Naive thymus-derived CD8-positive, alpha-beta T cell (primary cell): ENCODE data around the gene DNAAF1. TPM values are rescaled to one million over a fixed set of nuclear protein-coding genes. Genes with fewer than 3 reads are reported as not detected.
A peak's percentile ranks its signal among the peaks of the same experiment; 100 is the strongest.
"Not testable (repeated sequence)": the region's sequence is repeated elsewhere in the genome, so short reads cannot be mapped to it uniquely, and the experiment has no call there.

Experiments
- ATAC-seq, 2 donors: fragments of 150-1000 bp; cut with Tn5 transposase in 1 of 2; sonication (Bioruptor Pico), chemical (Tn5 transposase) in 1 of 2; 1 replicate in 1 of 2; 2 replicates in 1 of 2; pipeline ENCODE4 v1.10.0; 2021; ENCODE audit warnings: mild to moderate bottlenecking in 2 of 2, moderate library complexity in 2 of 2
- POLR2A ChIA-PET: fragments of 350-600 bp; sonication (Branson Sonifier 250); formaldehyde crosslinking; loops from one replicate; lab custom pipeline; 2021; ENCODE audit warnings: antibody characterized with exemption; lab: Charles Lee
- DNase-seq, 10 donors: peaks; one replicate each; pipeline versions ENCODE4 v3.0.0 to v3.0.0-alpha.2; 2020 to 2022
- H3K27ac Mint-ChIP-seq, 10 donors: one replicate each; pipeline ENCODE4 v1.8.0; 2020 to 2022; ENCODE audit warnings: mild to moderate bottlenecking in 10 of 10, mixed read lengths in 10 of 10, moderate library complexity in 4 of 10, inconsistent platforms in 1 of 10
- H3K27me3 Mint-ChIP-seq, 5 donors: one replicate each; pipeline ENCODE4 v1.8.0; 2021 to 2022; ENCODE audit warnings: mixed read lengths in 5 of 5
- H3K36me3 Mint-ChIP-seq, 3 donors: one replicate each; pipeline ENCODE4 v1.8.0; 2020 to 2022; ENCODE audit warnings: mixed read lengths in 3 of 3, mild to moderate bottlenecking in 2 of 3, inconsistent platforms in 1 of 3
- H3K4me1 Mint-ChIP-seq, 4 donors: one replicate each; pipeline ENCODE4 v1.8.0; 2021 to 2022; ENCODE audit warnings: mixed read lengths in 4 of 4
- H3K4me3 Mint-ChIP-seq, 10 donors: one replicate each; pipeline ENCODE4 v1.8.0; 2020 to 2022; ENCODE audit warnings: mild to moderate bottlenecking in 10 of 10, mixed read lengths in 10 of 10, moderate library complexity in 6 of 10, inconsistent platforms in 1 of 10
- H3K9me3 Mint-ChIP-seq, 9 donors: one replicate each; pipeline ENCODE4 v1.8.0; 2020 to 2022; ENCODE audit warnings: mixed read lengths in 9 of 9, mild to moderate bottlenecking in 3 of 9, inconsistent platforms in 1 of 9, moderate library complexity in 1 of 9
- polyA plus RNA-seq, 3 donors: library from polyadenylated mRNA; unstranded; fragments of 300-500 nt; fragmentation: Illumina TruSeq; gene quantifications; one replicate each; pipeline ENCODE4 v1.2.3, GENCODE V29; 2021
- total RNA-seq, 8 experiments: library from RNA in 2 of 8; stranded (reverse) in 2 of 8; gene quantifications; one replicate each; pipeline ENCODE4 v1.2.3 and lab custom pipeline; 2021 to 2026

Gene DNAAF1
- total and polyA plus RNA-seq, 5 experiments from 2014 or later: 0.08 to 0.98 (median 0.19) TPM; not detected in 1

DNA sequence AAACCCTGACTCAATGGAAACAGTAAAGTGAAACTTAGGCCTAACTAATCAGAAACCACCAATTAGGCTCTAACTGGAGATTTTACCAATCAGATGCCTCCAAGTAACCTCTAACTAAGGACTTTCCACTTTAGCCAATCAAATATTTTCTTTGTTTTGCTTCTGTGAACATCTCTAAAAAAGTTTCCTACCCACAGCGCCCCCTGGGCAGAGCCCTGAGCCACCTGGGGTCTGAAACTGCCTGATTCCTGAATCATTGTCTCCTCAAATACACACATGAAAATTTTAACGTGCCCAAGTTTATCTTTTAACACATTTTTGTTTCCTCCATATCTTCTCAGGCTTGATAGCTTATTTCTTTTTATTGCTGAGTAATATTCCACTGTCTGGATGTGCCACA lies 64.9 kb downstream of the DNAAF1 start:
- ATAC-seq (no peak), DNase-seq (no peak)
- POLR2A ChIA-PET: no interaction called here
- Mint-ChIP-seq H3K27me3 (no peaks in the 10 kb centered on the region), H3K9me3 (no peaks in the 10 kb centered on the region), H3K4me1 (no peaks in the 10 kb centered on the region), H3K4me3 (no peak overlapping the region), H3K36me3 (no peaks in the 10 kb centered on the region), H3K27ac (no peak overlapping the region)

DNA sequence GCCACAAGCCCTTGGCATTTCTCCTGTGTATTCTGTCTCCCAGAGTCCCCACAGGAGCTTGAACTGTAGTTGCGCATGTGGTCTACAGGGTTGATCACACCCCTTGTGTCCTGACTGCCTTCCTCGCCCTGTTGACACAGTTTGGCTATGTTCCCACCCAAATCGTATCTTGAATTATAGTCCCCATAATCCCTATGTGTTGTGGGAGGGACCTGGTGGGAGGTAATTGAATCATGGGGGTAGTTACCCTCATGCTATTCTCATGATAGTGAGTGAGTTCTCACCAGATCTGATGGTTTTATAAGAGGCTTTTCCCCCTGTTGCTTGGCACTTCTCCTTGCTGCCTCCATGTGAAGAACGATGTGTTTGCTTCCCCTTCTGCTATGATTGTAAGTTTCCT lies 67.0 kb downstream of the DNAAF1 start:
- H3K27ac Mint-ChIP-seq: no peak overlapping the region
- no peaks in the 10 kb centered on the region for H3K9me3 Mint-ChIP-seq
- H3K4me1 Mint-ChIP-seq: no peaks in the 10 kb centered on the region
- H3K4me3 Mint-ChIP-seq: no peak overlapping the region
- POLR2A ChIA-PET: no interaction called here
- DNase-seq (no peak), ATAC-seq (no peak)
- no peaks in the 10 kb centered on the region for H3K36me3 Mint-ChIP-seq
- peaks cover 0 to 4% (median 0%) of the 10 kb centered on the region in 5 donors for H3K27me3 Mint-ChIP-seq

- DNase-seq (no peak), ATAC-seq (no peak)
- no peaks in the 10 kb centered on the region for H3K4me1 Mint-ChIP-seq
- peaks cover 0 to 6% (median 0%) of the 10 kb centered on the region in 5 donors for H3K27me3 Mint-ChIP-seq
- no peak overlapping the region for H3K27ac Mint-ChIP-seq
- POLR2A ChIA-PET: no interaction called here
- no peak overlapping the region for H3K4me3 Mint-ChIP-seq
- H3K36me3 Mint-ChIP-seq: no peaks in the 10 kb centered on the region
- no peaks in the 10 kb centered on the region for H3K9me3 Mint-ChIP-seq
Measured at GRCh38 chr16:84212631-84213030, 67.5 kb downstream of the DNAAF1 start.

GRCh38 chr16:84214451-84215066 lies 69.5 kb downstream of the DNAAF1 start:
- no peaks in the 10 kb centered on the region for H3K36me3 Mint-ChIP-seq
- DNase-seq: no peak
- H3K27ac Mint-ChIP-seq: no peak overlapping the region
- no peak for ATAC-seq
- POLR2A ChIA-PET: no interaction called here
- no peaks in the 10 kb centered on the region for H3K4me1 Mint-ChIP-seq
- H3K27me3 Mint-ChIP-seq: peaks cover 0 to 9% (median 0%) of the 10 kb centered on the region in 5 donors
- H3K9me3 Mint-ChIP-seq: no peaks in the 10 kb centered on the region
- no peak overlapping the region for H3K4me3 Mint-ChIP-seq

GRCh38 chr16:84215531-84215930 lies 70.4 kb downstream of the DNAAF1 start:
- H3K4me3 Mint-ChIP-seq: no peak overlapping the region
- ATAC-seq: no peak

DNA sequence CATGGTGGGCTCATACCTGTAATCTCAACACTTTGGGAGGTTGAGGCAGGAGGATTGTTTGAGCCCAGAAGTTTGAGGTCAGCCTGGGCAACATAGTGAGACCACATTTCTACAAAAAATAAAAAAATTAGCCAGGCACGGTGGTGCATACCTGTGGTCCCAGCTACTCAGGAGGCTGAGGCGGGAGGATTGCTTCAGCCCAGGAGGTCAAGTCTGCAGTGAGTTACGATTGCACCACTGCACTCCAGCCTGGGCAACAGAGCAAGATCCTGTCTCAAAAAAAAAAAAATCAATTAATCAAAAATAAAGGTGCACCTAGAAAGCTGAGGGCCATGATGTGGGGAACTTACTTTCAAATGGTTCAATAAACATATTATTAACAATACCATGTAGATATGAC lies 71.0 kb downstream of the DNAAF1 start:
- H3K4me3 Mint-ChIP-seq, H3K9me3 Mint-ChIP-seq, H3K36me3 Mint-ChIP-seq, H3K27me3 Mint-ChIP-seq, H3K27ac Mint-ChIP-seq, POLR2A ChIA-PET, H3K4me1 Mint-ChIP-seq, DNase-seq, ATAC-seq: not testable (repeated sequence)

More at GRCh38 chr16:84215531-84215930, 70.4 kb downstream of the DNAAF1 start:
- Mint-ChIP-seq H3K27me3 (peaks cover 0 to 9% (median 0%) of the 10 kb centered on the region in 5 donors), H3K9me3 (no peaks in the 10 kb centered on the region), H3K27ac (peak overlapping the region in 1 of 10 donors; percentile 41), H3K4me1 (no peaks in the 10 kb centered on the region), H3K36me3 (no peaks in the 10 kb centered on the region)
- no peak for DNase-seq
- POLR2A ChIA-PET: no interaction called here

DNA sequence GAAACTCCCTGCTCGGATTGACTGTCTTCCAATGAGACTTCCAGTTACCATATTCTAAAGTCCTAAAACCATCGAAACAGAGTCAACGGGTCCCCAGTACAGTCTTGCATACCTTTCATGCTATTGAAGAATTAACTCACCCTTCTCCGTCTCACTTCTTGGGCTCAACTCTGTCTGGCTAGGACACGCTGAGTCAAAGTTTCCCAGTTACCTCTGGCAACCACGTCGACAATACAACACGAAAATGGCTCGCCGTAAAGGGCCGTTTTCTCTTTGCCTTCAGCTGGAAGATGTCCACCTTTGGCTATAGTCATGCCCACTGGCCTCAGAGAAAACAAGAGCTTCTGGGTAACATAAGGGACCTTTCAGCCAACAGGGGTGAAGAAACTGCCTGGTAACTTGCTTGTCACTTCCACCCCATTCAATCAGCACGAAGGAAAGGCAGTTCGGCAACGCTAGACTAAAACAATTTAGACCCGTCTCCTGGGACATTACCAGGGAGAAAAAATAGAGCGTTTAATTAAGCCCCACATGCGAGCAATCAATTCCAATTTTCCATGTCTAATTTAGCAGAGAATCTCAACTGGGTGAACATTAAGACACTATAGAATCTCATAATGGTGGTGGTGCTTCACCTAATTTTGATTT lies 73.2 kb downstream of the DNAAF1 start:
- no peak for ATAC-seq
- peaks cover 0 to 10% (median 3%) of the 10 kb centered on the region in 5 donors for H3K27me3 Mint-ChIP-seq

GRCh38 chr16:84218956-84219355 lies 73.8 kb downstream of the DNAAF1 start:
- POLR2A ChIA-PET: no interaction called here
- DNase-seq (no peak), ATAC-seq (no peak)
- Mint-ChIP-seq H3K9me3 (no peaks in the 10 kb centered on the region), H3K4me1 (no peaks in the 10 kb centered on the region), H3K27me3 (peaks cover 0 to 10% (median 3%) of the 10 kb centered on the region in 5 donors), H3K4me3 (no peak overlapping the region), H3K27ac (no peak overlapping the region), H3K36me3 (no peaks in the 10 kb centered on the region)

More for the DNA sequence above, 73.2 kb downstream of the DNAAF1 start:
- H3K9me3 Mint-ChIP-seq: no peaks in the 10 kb centered on the region
- DNase-seq: no peak
- no peaks in the 10 kb centered on the region for H3K36me3 Mint-ChIP-seq
- POLR2A ChIA-PET: no interaction called here
- no peak overlapping the region for H3K27ac Mint-ChIP-seq
- H3K4me3 Mint-ChIP-seq: no peak overlapping the region
- no peaks in the 10 kb centered on the region for H3K4me1 Mint-ChIP-seq

- peaks cover 0 to 15% (median 4%) of the 10 kb centered on the region in 5 donors for H3K27me3 Mint-ChIP-seq
- DNase-seq: no peak
- no peak overlapping the region for H3K4me3 Mint-ChIP-seq
- H3K36me3 Mint-ChIP-seq: no peaks in the 10 kb centered on the region
- no peak overlapping the region for H3K27ac Mint-ChIP-seq
- H3K9me3 Mint-ChIP-seq: no peaks in the 10 kb centered on the region
- ATAC-seq: no peak
- POLR2A ChIA-PET: no interaction called here
- no peaks in the 10 kb centered on the region for H3K4me1 Mint-ChIP-seq
Measured at GRCh38 chr16:84220851-84221250, 75.7 kb downstream of the DNAAF1 start.

DNA sequence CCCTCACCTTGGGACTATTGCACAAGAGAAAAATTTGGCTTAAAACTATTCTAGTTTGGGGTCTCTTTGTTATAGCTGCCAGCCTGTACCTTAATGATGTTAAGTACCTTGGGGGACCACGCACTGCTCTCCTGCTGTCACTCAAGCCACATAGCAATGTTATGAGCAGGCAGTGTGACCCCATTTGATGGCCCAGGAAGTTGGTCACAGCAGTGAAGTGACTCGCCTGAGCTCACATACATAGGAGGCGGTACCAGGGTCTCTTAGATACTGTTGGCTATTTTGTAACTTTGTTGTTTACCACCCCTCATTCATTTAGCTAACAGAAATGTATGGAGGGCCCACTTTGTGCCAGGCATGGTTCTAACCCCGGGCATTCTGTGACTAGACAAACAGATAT lies 78.3 kb downstream of the DNAAF1 start:
- Mint-ChIP-seq H3K27me3 (peaks cover 6 to 23% (median 16%) of the 10 kb centered on the region in 5 donors), H3K4me3 (no peak overlapping the region), H3K4me1 (no peaks in the 10 kb centered on the region), H3K27ac (peak overlapping the region in 1 of 10 donors; percentile 27), H3K9me3 (no peaks in the 10 kb centered on the region), H3K36me3 (no peaks in the 10 kb centered on the region)
- ATAC-seq: no peak
- no peak for DNase-seq
- POLR2A ChIA-PET: no interaction called here

DNA sequence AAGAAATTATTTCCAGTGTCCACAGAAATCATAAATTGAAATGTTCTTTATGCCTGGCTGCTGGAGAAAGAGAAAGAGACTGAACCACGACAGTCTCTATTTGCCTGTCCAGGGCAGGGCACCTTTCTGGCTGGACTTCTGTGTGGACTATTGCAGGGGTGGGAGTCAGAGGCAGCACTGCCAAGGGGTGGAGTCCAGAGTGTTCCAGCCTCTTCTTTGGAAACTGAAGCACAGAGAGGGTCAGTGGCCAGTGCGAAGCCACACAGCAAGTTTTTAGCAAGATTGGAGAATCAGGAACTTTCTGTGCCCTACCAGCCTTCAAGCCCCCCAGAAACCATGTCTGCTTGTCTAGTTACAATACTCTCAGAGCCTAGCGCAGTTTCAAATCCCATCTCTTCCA lies 79.4 kb downstream of the DNAAF1 start:
- H3K4me1 Mint-ChIP-seq: no peaks in the 10 kb centered on the region
- no peaks in the 10 kb centered on the region for H3K9me3 Mint-ChIP-seq
- H3K27me3 Mint-ChIP-seq: peaks cover 6 to 23% (median 15%) of the 10 kb centered on the region in 5 donors
- no peaks in the 10 kb centered on the region for H3K36me3 Mint-ChIP-seq
- POLR2A ChIA-PET: no interaction called here
- no peak overlapping the region for H3K27ac Mint-ChIP-seq
- ATAC-seq: no peak
- DNase-seq: no peak
- no peak overlapping the region for H3K4me3 Mint-ChIP-seq

DNA sequence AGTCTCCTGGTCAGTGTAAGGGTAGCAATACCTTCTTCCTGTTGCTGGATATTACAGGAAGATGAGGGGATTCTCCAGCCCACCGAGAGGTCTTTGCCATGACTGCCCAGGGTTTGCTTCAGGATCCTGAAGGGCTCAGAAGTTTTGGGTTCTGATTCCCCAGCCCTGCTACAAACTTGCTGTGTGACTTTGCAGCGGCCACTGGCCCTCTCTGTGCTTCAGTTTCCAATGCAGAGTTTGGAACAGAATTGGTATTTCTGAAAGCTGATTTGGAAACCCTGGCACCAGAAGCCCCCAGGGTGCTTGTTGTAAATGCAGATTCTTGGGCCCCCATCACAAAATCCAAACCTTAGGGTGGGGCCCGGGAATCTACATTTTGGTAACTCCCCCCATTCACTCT lies 80.0 kb downstream of the DNAAF1 start:
- Mint-ChIP-seq H3K27me3 (peaks cover 6 to 23% (median 17%) of the 10 kb centered on the region in 5 donors), H3K9me3 (no peaks in the 10 kb centered on the region), H3K27ac (no peak overlapping the region), H3K4me1 (no peaks in the 10 kb centered on the region), H3K36me3 (no peaks in the 10 kb centered on the region), H3K4me3 (no peak overlapping the region)
- POLR2A ChIA-PET: no interaction called here
- ATAC-seq (no peak), DNase-seq (no peak)

DNA sequence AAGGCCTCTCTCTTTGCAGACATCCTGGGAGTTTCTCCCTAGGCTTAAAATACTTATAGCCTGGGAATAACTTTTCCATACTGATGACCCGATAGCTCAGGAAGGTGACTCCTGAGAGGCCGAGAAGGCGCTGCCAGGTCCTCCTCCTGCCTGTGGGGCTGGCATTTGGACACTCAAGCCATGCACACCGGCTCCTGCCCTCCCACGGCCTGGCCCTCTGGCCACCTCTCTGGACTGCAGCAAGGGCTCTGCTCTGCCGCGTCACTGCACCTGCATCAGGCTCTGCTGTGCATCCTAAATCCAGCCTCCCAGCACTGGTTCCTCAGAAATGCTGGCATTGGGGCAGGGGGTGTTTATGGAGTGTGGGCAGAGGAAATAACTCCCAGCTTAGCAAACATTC lies 80.5 kb downstream of the DNAAF1 start:
- no peak overlapping the region for H3K27ac Mint-ChIP-seq
- H3K36me3 Mint-ChIP-seq: no peaks in the 10 kb centered on the region
- ATAC-seq (no peak), DNase-seq (no peak)
- no peak overlapping the region for H3K4me3 Mint-ChIP-seq
- no peaks in the 10 kb centered on the region for H3K9me3 Mint-ChIP-seq
- peaks cover 6 to 25% (median 17%) of the 10 kb centered on the region in 5 donors for H3K27me3 Mint-ChIP-seq
- POLR2A ChIA-PET: no interaction called here
- no peaks in the 10 kb centered on the region for H3K4me1 Mint-ChIP-seq

DNA sequence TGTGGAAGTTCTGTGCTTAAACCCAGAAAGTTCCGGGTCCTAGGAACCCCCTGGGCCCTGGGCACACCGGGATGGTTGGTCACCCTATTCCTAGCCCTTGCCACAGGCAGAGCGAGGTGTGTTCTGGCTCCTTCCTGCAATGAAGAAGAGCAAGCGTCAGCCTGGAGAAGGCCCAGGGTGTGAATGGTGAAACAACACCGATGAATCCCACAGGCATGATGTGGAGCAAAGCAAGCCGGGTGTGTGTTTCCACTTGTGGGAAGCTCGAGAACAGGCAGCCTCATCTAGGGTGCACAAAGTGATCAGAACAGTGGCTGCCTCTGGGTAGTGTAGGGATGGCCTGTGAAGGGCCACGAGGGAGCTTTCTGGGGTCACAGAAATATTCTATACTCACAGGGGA lies 80.9 kb downstream of the DNAAF1 start:
- POLR2A ChIA-PET: no interaction called here
- ATAC-seq (no peak), DNase-seq (no peak)
- Mint-ChIP-seq H3K9me3 (no peaks in the 10 kb centered on the region), H3K27ac (no peak overlapping the region), H3K27me3 (peaks cover 6 to 30% (median 17%) of the 10 kb centered on the region in 5 donors), H3K4me1 (no peaks in the 10 kb centered on the region), H3K4me3 (no peak overlapping the region), H3K36me3 (no peaks in the 10 kb centered on the region)
